DOHH2 (cell line): ENCODE results near the gene PIP5K1A.

Experiments
- H3F3A ChIP-seq: fragments of 200-600 bp; sonication (generic), shearing (Covaris generic); 2 replicates; pipeline ENCODE4 v1.6.0; 2016; ENCODE audit warnings: antibody characterized with exemption, mild to moderate bottlenecking; ENCODE audit not compliant: control insufficient read depth, insufficient read depth
- H3K27ac ChIP-seq: fragments of 200-600 bp; sonication (generic); 2 replicates; pipeline ENCODE4 v1.5.1; 2014; ENCODE audit warnings: low read depth, mild to moderate bottlenecking, low read length, moderate library complexity
- H3K27me3 ChIP-seq: fragments of 200-600 bp; sonication (generic); 2 replicates; pipeline ENCODE4 v1.6.1; 2014; ENCODE audit warnings: mild to moderate bottlenecking, low read length, mixed read lengths; ENCODE audit not compliant: control insufficient read depth
- H3K36me3 ChIP-seq: fragments of 200-600 bp; sonication (generic); 2 replicates; pipeline ENCODE4 v1.6.1; 2014; ENCODE audit warnings: mild to moderate bottlenecking, low read length, moderate library complexity, mixed read lengths; ENCODE audit not compliant: control insufficient read depth
- H3K4me1 ChIP-seq: fragments of 200-600 bp; sonication (generic); 2 replicates; pipeline ENCODE4 v1.6.1; 2014; ENCODE audit warnings: mild to moderate bottlenecking, low read length, mixed read lengths; ENCODE audit not compliant: control insufficient read depth
- H3K4me2 ChIP-seq: fragments of 200-600 bp; sonication (generic); 2 replicates; pipeline ENCODE4 v1.6.0; 2014; ENCODE audit warnings: mild to moderate bottlenecking, low read length, moderate library complexity
- H3K4me3 ChIP-seq: fragments of 200-600 bp; sonication (generic); 2 replicates; pipeline ENCODE4 v1.5.1; 2014; ENCODE audit warnings: mild to moderate bottlenecking, low read length, mixed read lengths
- H3K79me2 ChIP-seq: fragments of 200-600 bp; sonication (generic); 2 replicates; pipeline ENCODE4 v1.6.1; 2014; ENCODE audit warnings: mild to moderate bottlenecking, low read length, mixed read lengths; ENCODE audit not compliant: control insufficient read depth
- H3K9me2 ChIP-seq: fragments of 200-600 bp; sonication (generic); replicated peaks from 2 replicates; pipeline ENCODE4 v1.6.1; 2014; ENCODE audit warnings: mild to moderate bottlenecking, low read length, mixed read lengths; ENCODE audit not compliant: control insufficient read depth
- H3K9me3 ChIP-seq: fragments of 200-600 bp; sonication (generic); 2 replicates; pipeline ENCODE4 v1.6.1; 2014; ENCODE audit warnings: antibody characterized with exemption, low read length, mixed read lengths; ENCODE audit not compliant: control insufficient read depth, insufficient read depth
- H4K20me1 ChIP-seq: fragments of 200-600 bp; sonication (generic); 2 replicates; pipeline ENCODE4 v1.6.0; 2014; ENCODE audit warnings: low read depth, mild to moderate bottlenecking, antibody characterized with exemption, low read length, moderate library complexity; ENCODE audit not compliant: control insufficient read depth, insufficient read depth
- EZH2phosphoT487 ChIP-seq: fragments of 200-600 bp; sonication (generic); IDR thresholded peaks from 2 replicates; pipeline ENCODE4 v1.6.1; 2017; ENCODE audit warnings: borderline replicate concordance, mild to moderate bottlenecking, antibody characterized with exemption, low read length, moderate library complexity, mixed read lengths
- TF ChIP-seq, protein P1 (sequence below): fragments of 200-600 bp; sonication (generic); IDR thresholded peaks from one replicate; pipeline ENCODE4 v1.5.1; 2014; ENCODE audit warnings: antibody characterized with exemption, mild to moderate bottlenecking, low read depth, low read length; ENCODE audit not compliant: poor library complexity, severe bottlenecking

Gene PIP5K1A

DNA sequence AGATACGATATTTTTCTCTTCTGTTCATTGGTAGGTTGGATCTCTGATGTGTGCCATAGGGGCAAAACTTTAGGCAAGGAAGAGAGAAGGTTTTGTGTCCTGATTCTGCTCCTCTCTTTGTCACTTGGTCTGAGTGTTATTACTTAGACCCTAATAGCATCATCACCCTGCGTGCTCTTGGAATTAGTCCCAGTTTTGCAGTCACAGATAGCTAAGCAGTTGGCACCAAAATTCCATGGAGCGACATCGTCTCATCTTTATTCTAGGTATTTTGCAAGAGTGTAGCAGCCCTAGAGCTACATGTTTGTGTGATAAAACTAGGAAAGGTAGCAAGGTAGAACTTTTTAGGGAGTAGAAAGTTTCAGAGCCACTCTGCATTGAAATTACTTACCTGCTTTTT, 23.8 kb downstream of the PIP5K1A start:
- Histone ChIP-seq H4K20me1 (no peaks in the 10 kb centered on the region), H3K4me1 (no peaks in the 10 kb centered on the region), H3K27me3 (no peaks in the 10 kb centered on the region), H3F3A (no peaks in the 10 kb centered on the region), H3K9me2 (no peaks in the 10 kb centered on the region), H3K79me2 (peaks cover 75% of the 10 kb centered on the region), H3K27ac (no peak overlapping the region), H3K4me2 (no peak overlapping the region), H3K9me3 (no peaks in the 10 kb centered on the region), H3K4me3 (no peak overlapping the region), H3K36me3 (peaks cover 56% of the 10 kb centered on the region)
- TF ChIP-seq, protein P1, sequence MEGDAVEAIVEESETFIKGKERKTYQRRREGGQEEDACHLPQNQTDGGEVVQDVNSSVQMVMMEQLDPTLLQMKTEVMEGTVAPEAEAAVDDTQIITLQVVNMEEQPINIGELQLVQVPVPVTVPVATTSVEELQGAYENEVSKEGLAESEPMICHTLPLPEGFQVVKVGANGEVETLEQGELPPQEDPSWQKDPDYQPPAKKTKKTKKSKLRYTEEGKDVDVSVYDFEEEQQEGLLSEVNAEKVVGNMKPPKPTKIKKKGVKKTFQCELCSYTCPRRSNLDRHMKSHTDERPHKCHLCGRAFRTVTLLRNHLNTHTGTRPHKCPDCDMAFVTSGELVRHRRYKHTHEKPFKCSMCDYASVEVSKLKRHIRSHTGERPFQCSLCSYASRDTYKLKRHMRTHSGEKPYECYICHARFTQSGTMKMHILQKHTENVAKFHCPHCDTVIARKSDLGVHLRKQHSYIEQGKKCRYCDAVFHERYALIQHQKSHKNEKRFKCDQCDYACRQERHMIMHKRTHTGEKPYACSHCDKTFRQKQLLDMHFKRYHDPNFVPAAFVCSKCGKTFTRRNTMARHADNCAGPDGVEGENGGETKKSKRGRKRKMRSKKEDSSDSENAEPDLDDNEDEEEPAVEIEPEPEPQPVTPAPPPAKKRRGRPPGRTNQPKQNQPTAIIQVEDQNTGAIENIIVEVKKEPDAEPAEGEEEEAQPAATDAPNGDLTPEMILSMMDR: no peak
- no peak for TF ChIP-seq EZH2phosphoT487

DNA sequence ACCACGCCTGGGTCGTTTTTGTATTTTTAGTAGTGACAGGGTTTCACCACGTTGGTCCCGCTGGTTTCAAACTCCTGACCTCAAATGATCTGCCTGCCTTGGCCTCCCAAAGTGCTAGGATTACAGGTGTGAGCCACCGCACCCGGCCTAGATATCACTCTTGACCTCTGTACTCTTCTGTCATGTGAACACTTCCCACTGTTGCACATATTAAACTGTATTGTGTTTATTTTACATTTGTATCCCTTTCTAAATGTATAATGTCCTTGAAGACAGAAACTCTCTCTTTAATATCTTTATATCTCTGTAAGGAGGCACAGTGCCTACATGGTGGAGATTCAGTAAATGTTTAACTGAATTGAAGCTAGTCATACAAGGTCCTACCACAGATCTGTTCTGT, 36.9 kb downstream of the PIP5K1A start:
- Histone ChIP-seq H3K9me3 (no peaks in the 10 kb centered on the region), H3K4me2 (no peak overlapping the region), H4K20me1 (no peaks in the 10 kb centered on the region; the same call in 1 of the 2 replicates), H3F3A (no peaks in the 10 kb centered on the region), H3K36me3 (peaks cover 91% of the 10 kb centered on the region), H3K4me1 (peaks cover 7% of the 10 kb centered on the region; the same call in 1 of the 2 replicates), H3K9me2 (no peaks in the 10 kb centered on the region), H3K4me3 (no peak overlapping the region), H3K27ac (no peak overlapping the region), H3K79me2 (peaks cover 4% of the 10 kb centered on the region), H3K27me3 (no peaks in the 10 kb centered on the region)
- TF ChIP-seq EZH2phosphoT487: no peak
- TF ChIP-seq, protein P1: no peak

DNA sequence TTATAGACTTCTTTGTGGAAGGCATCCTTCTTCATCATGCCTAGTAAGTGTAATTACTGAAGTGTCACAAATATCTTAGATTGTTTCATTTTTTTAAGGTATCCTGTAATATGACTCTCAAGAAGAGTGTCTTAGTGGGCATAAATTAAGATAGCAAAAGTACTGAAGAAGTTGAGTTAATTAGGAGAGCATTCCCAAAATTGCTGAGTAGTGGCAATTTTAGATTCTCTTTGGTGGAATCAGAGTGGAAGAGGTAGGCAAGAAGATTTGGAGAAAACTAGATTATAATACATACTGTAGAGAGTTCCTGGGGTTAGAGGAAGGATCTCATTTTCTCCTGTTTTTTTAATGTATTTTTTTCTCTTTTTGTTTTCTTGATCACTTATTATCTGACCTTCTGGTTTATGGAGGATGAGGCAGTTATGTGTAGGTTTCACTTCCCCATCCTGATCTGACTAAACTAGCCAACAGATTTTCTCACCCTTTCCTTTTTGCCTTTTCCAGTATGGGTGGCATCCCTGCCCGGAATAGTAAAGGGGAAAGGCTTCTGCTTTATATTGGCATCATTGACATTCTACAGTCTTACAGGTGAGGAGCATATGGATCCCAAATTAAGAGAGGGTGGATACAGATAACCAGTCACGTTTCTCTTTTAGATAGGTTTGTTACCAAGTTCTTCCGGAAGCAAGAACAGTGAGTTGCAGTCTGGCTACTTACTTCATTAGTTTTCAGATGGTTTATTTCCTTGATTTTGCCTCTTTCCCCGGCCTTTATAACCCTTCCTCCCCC, 39.5 kb downstream of the PIP5K1A start:
- no peaks in the 10 kb centered on the region for H3K9me2 ChIP-seq
- H3K27ac ChIP-seq: no peak overlapping the region
- peaks cover 91% of the 10 kb centered on the region for H3K36me3 ChIP-seq
- peaks cover 7% of the 10 kb centered on the region; the same call in 1 of the 2 replicates for H3K4me1 ChIP-seq
- H3K4me3 ChIP-seq: no peak overlapping the region
- no peaks in the 10 kb centered on the region for H3F3A ChIP-seq
- H3K79me2 ChIP-seq: peaks cover 3% of the 10 kb centered on the region
- no peaks in the 10 kb centered on the region for H3K27me3 ChIP-seq
- TF ChIP-seq, protein P1: no peak
- TF ChIP-seq EZH2phosphoT487: no peak
- H4K20me1 ChIP-seq: no peaks in the 10 kb centered on the region; the same call in 1 of the 2 replicates
- no peaks in the 10 kb centered on the region for H3K9me3 ChIP-seq
- H3K4me2 ChIP-seq: no peak overlapping the region
